Erythroblast (primary cell): Measurements from ENCODE around the gene RGS11.
"Not testable (repeated sequence)": the region's sequence is repeated elsewhere in the genome, so short reads cannot be mapped to it uniquely, and the experiment has no call there.

ENCODE experiments used
- GATA1 ChIP-seq: IDR thresholded peaks from 2 replicates; pipeline ENCODE4 v1.6.1; 2011; ENCODE audit warnings: low read depth, mild to moderate bottlenecking, control low read depth, low read length, moderate library complexity
- POLR2A ChIP-seq: IDR thresholded peaks from 2 replicates; pipeline ENCODE4 v1.6.1; 2011; ENCODE audit warnings: mild to moderate bottlenecking, low read length

DNA sequence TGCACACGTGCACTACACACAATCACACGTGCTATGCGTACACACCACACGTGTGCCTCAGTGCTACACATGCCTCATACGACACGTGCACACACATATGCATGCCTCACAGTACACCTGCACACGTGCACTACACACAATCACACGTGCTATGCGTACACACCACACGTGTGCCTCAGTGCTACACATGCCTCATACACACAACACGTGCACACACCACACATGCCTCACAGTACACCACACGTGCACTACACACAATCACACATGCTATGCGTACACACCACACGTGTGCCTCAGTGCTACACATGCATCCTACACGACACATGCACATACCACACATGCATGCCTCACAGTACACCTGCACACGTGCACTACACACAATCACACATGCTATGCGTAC, 8.2 kb downstream of the RGS11 start:
- TF ChIP-seq POLR2A: peak; percentile 7
- not testable (repeated sequence) for TF ChIP-seq GATA1
